MM.1S (cell line): ENCODE data around the gene DCHS2.

Source experiments
- EZH2phosphoT487 ChIP-seq: fragments of 300-600 bp; sonication (generic); IDR thresholded peaks from 2 replicates; pipeline ENCODE4 v1.6.1; 2018; ENCODE audit warnings: antibody characterized with exemption, low read length
- TF ChIP-seq, protein P1 (sequence below): fragments of 300-600 bp; sonication (generic); IDR thresholded peaks from 2 replicates; pipeline ENCODE4 v1.5.1; 2016; ENCODE audit warnings: antibody characterized with exemption, low read length, mixed read lengths

DNA sequence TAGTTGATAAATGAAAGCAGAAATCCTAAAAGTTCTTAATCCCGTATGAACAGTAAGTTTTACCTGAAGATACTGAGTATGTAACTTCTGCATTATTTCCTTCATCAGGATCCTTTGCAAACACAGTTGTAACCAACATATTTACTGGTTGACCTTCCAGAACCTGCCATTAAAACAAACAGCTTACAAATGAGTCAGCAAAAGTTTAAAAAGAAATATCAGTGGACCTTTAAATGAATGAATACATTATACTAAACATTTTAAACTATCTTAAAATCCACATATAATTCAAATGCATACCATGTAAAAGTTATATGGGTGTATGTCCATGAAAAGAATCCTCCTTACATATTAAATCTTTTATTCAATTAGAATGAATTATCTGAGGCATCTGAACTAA is 163.6 kb downstream of the DCHS2 start:
- TF ChIP-seq, protein P1, sequence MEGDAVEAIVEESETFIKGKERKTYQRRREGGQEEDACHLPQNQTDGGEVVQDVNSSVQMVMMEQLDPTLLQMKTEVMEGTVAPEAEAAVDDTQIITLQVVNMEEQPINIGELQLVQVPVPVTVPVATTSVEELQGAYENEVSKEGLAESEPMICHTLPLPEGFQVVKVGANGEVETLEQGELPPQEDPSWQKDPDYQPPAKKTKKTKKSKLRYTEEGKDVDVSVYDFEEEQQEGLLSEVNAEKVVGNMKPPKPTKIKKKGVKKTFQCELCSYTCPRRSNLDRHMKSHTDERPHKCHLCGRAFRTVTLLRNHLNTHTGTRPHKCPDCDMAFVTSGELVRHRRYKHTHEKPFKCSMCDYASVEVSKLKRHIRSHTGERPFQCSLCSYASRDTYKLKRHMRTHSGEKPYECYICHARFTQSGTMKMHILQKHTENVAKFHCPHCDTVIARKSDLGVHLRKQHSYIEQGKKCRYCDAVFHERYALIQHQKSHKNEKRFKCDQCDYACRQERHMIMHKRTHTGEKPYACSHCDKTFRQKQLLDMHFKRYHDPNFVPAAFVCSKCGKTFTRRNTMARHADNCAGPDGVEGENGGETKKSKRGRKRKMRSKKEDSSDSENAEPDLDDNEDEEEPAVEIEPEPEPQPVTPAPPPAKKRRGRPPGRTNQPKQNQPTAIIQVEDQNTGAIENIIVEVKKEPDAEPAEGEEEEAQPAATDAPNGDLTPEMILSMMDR = no peak
- TF ChIP-seq EZH2phosphoT487 = no peak
